Neuronal stem cell (in vitro differentiated cells): ENCODE results near the gene IL6R.

Experiments
- DNase-seq: peaks from one replicate; pipeline ENCODE4 v3.0.0-alpha.2; 2013; ENCODE audit warnings: low spot score
- H2AFZ ChIP-seq: one replicate; pipeline ENCODE4 v1.6.1; 2013; ENCODE audit warnings: mild to moderate bottlenecking, low read length, inconsistent platforms
- H2AK5ac ChIP-seq: 2 replicates; pipeline ENCODE4 v1.6.1; 2013; ENCODE audit warnings: low read depth, mild to moderate bottlenecking, inconsistent platforms, low read length, moderate library complexity, mixed read lengths
- H2BK120ac ChIP-seq: 2 replicates; pipeline ENCODE4 v1.6.1; 2013; ENCODE audit warnings: low read depth, mild to moderate bottlenecking, inconsistent platforms, low read length, moderate library complexity, mixed read lengths
- H2BK12ac ChIP-seq: one replicate; pipeline ENCODE4 v1.6.1; 2013; ENCODE audit warnings: low read length, inconsistent platforms
- H2BK15ac ChIP-seq: 2 replicates; pipeline ENCODE4 v1.6.1; 2013; ENCODE audit warnings: mild to moderate bottlenecking, low read length, inconsistent platforms, mixed read lengths
- H2BK5ac ChIP-seq: one replicate; pipeline ENCODE4 v1.6.1; 2013; ENCODE audit warnings: inconsistent platforms, mild to moderate bottlenecking, low read length, moderate library complexity
- H3K14ac ChIP-seq: one replicate; pipeline ENCODE4 v1.6.1; 2013; ENCODE audit warnings: low read length, inconsistent platforms
- H3K18ac ChIP-seq: 2 replicates; pipeline ENCODE4 v1.6.1; 2013; ENCODE audit warnings: low read length, inconsistent platforms
- H3K23ac ChIP-seq: 2 replicates; pipeline ENCODE4 v1.6.1; 2013; ENCODE audit warnings: low read depth, mild to moderate bottlenecking, mixed read lengths, low read length, inconsistent platforms; ENCODE audit not compliant: poor library complexity
- H3K27ac ChIP-seq: replicated peaks from 3 replicates; pipeline ENCODE4 v1.5.1; 2013; ENCODE audit warnings: low read length, inconsistent platforms
- H3K27me3 ChIP-seq, 3 experiments: 2 replicates each; pipeline ENCODE4 v1.6.1; 2013; ENCODE audit warnings: low read length in 3 of 3, mild to moderate bottlenecking in 2 of 3, inconsistent platforms in 1 of 3, low read depth in 1 of 3, mixed read lengths in 1 of 3, moderate library complexity in 1 of 3; ENCODE audit not compliant: control insufficient read depth in 3 of 3, insufficient read depth in 3 of 3
- H3K36me3 ChIP-seq, 2 donors: replicated peaks in 1 of 2; 2 replicates each; pipeline ENCODE4 v1.6.1; 2013; ENCODE audit warnings: low read length in 2 of 2; ENCODE audit not compliant: control insufficient read depth in 2 of 2, insufficient read depth in 2 of 2
- H3K4ac ChIP-seq: 2 replicates; pipeline ENCODE4 v1.6.1; 2013; ENCODE audit warnings: inconsistent platforms, mild to moderate bottlenecking, low read length, moderate library complexity
- H3K4me1 ChIP-seq, 2 donors: 1 replicate in 1 of 2; 2 replicates in 1 of 2; pipeline ENCODE4 v1.6.1; 2013; ENCODE audit warnings: low read length in 2 of 2, low read depth in 1 of 2; ENCODE audit not compliant: control insufficient read depth in 2 of 2, insufficient read depth in 1 of 2
- H3K4me2 ChIP-seq: one replicate; pipeline ENCODE4 v1.6.1; 2013; ENCODE audit warnings: mild to moderate bottlenecking, low read length, inconsistent platforms; ENCODE audit not compliant: insufficient read depth, poor library complexity, severe bottlenecking
- H3K4me3 ChIP-seq, 2 donors: 2 replicates each; pipeline ENCODE4 v1.5.1; 2013; ENCODE audit warnings: low read length in 2 of 2, mild to moderate bottlenecking in 2 of 2, inconsistent platforms in 1 of 2, moderate library complexity in 1 of 2
- H3K79me1 ChIP-seq: one replicate; pipeline ENCODE4 v1.6.1; 2013; ENCODE audit warnings: low read depth, mild to moderate bottlenecking, inconsistent platforms, low read length, moderate library complexity
- H3K9ac ChIP-seq: one replicate; pipeline ENCODE4 v1.6.1; 2013; ENCODE audit warnings: mild to moderate bottlenecking, low read depth, low read length, inconsistent platforms; ENCODE audit not compliant: poor library complexity
- H3K9me3 ChIP-seq, 2 donors: replicated peaks in 1 of 2; 2 replicates each; pipeline versions ENCODE3 to v1.6.1; 2013; ENCODE audit warnings: low read length in 2 of 2, mild to moderate bottlenecking in 2 of 2, inconsistent platforms in 1 of 2, low read depth in 1 of 2, mixed read lengths in 1 of 2, moderate library complexity in 1 of 2; ENCODE audit not compliant: control insufficient read depth in 2 of 2, insufficient read depth in 1 of 2
- H4K8ac ChIP-seq: one replicate; pipeline ENCODE4 v1.6.1; 2013; ENCODE audit warnings: low read depth, mild to moderate bottlenecking, inconsistent platforms, low read length, moderate library complexity
- H4K91ac ChIP-seq: one replicate; pipeline ENCODE4 v1.6.1; 2013; ENCODE audit warnings: low read length, low read depth, mild to moderate bottlenecking, inconsistent platforms; ENCODE audit not compliant: poor library complexity
- WGBS, 2 donors: extraction: QIAGEN DNeasy Blood & Tissue Kit; methylation state at CpG; one replicate each; pipeline ENCODE4 v1.1.7; 2013; ENCODE audit warnings: missing lambda C conversion rate in 2 of 2, mixed read lengths in 1 of 2; ENCODE audit not compliant: insufficient read length in 2 of 2, insufficient replicate concordance in 1 of 2; ENCODE audit errors: extremely low coverage in 2 of 2; 5-methylcytosine and 5-hydroxymethylcytosine counted together

The IL6R gene

DNA sequence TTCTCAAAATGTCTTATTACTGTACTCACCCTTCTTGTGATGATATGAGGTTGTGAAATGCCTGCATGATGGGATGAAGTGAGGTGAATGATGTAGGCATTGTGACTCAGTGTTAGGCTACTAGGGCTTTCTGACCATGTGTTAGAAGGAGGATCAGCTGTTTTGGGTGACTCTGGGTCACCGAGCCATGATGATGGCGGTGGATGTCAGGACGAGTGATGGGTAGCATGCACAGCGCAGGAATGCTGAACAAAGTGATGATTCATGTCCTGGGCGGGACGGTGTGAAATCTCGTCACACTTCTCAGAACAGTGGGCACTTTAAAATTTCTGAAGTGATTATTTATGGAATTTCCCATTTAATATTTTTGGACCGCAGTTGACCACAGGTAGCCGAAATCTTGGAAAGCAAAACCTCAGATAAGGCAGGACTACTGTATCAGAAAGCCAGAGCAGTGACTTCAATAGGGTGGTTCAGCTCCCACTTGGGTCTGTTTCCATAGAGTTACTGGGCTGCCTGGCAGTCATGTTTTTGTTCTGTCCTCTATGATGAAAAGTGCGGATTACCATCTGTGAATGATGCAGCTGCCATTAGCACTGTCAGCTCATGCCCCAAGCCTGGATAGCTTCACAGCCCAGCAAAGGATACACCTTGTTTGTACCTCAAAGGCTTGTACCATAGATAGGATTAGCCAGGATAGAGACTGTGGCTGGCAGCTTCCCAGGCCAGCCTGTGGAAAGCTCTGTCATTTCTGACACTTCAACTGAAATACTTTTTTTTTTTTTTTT, 26.6 kb downstream of the IL6R start:
- H3K27ac ChIP-seq = no peak overlapping the region
- no peak overlapping the region for H2BK120ac ChIP-seq
- H3K9ac ChIP-seq = no peak overlapping the region
- no peak overlapping the region for H2BK15ac ChIP-seq
- H3K14ac ChIP-seq = no peak overlapping the region
- H3K4me3 ChIP-seq = no peak overlapping the region
- no peak overlapping the region for H4K91ac ChIP-seq
- H2AFZ ChIP-seq = no peak overlapping the region
- no peak overlapping the region for H3K4me2 ChIP-seq
- no peaks in the 10 kb centered on the region for H3K27me3 ChIP-seq
- H4K8ac ChIP-seq = no peak overlapping the region
- H2AK5ac ChIP-seq = no peak overlapping the region
- H3K79me1 ChIP-seq = no peaks in the 10 kb centered on the region
- no peak overlapping the region for H3K18ac ChIP-seq
- peaks cover 5 to 27% of the 10 kb centered on the region in 2 donors for H3K4me1 ChIP-seq
- WGBS, 2 donors = no CpG with 5 or more reads among the region's 10 CpGs
- no peak overlapping the region for H2BK5ac ChIP-seq
- no peak overlapping the region for H3K4ac ChIP-seq
- H3K9me3 ChIP-seq = no peaks in the 10 kb centered on the region
- DNase-seq = no peak
- no peak overlapping the region for H2BK12ac ChIP-seq
- H3K23ac ChIP-seq = no peak overlapping the region
- H3K36me3 ChIP-seq = no peaks in the 10 kb centered on the region

DNA sequence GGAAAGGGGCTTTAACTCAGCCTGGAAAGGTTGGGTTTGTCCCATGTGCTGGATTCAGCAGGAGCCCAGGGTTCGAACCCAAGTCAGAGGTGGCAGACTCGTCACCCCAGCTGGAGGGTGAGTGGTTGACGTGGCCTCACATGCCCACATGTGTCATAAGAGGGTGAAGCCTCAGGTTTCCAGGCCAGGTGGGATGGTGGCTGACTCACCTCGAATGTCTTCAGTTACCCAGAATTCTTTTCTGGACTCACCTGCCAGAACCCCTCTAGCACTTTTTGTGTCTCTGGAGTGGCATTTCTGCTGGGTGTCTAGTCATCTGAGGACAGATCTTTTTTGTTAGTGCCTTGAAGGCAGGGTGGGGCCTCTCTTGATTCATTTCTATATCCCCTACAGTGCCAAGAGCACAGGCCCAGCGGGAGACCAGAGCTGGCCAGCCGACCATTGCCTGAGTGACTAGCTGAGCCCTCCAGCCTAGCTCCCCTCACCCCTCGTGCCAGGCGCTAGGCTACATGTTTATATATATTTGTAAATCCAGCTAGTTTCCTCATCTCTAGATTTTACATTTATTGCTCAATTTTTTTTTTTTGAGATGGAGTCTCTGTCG, 28.1 kb downstream of the IL6R start:
- Histone ChIP-seq H2BK12ac (no peak overlapping the region), H2AK5ac (peak overlapping the region; percentile 72), H3K9ac (no peak overlapping the region), H2BK15ac (peak overlapping the region; percentile 69), H3K14ac (no peak overlapping the region), H3K27me3 (no peaks in the 10 kb centered on the region), H3K4me3 (no peak overlapping the region), H3K27ac (no peak overlapping the region), H3K23ac (peak overlapping the region; percentile 75), H3K18ac (peak overlapping the region; percentile 53), H3K9me3 (no peaks in the 10 kb centered on the region), H2AFZ (peak overlapping the region; percentile 65), H3K4ac (no peak overlapping the region), H4K8ac (no peak overlapping the region), H3K79me1 (no peaks in the 10 kb centered on the region), H3K4me2 (no peak overlapping the region), H3K36me3 (no peaks in the 10 kb centered on the region), H3K4me1 (peaks cover 5 to 27% of the 10 kb centered on the region in 2 donors), H2BK120ac (no peak overlapping the region), H2BK5ac (no peak overlapping the region), H4K91ac (no peak overlapping the region)
- no peak for DNase-seq
- no CpG with 5 or more reads among the region's 9 CpGs for WGBS, 2 donors

DNA sequence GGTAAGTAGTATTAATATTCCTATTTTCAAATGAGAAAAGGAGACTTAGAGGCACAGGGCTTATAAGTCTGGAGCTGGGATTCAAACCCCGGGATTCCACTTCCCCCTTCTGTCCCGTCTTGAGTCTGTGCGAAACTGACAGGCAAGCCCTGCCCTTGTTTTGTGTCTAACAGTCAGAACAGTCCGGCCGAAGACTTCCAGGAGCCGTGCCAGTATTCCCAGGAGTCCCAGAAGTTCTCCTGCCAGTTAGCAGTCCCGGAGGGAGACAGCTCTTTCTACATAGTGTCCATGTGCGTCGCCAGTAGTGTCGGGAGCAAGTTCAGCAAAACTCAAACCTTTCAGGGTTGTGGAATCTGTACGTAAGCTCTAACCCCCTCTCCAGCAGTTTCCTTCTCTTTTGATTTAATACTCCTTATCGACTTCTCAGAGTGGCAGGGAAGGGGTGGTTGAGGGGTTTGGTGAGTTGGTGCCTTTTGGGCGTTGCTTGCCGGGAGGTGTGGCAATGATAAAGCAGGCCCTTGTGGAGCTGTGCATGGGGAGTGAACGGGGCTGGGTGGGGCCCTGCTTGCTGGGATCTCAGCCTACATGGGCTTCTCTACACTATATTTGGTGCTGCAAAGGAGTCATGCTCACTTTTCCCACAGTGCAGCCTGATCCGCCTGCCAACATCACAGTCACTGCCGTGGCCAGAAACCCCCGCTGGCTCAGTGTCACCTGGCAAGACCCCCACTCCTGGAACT, 29.4 kb downstream of the IL6R start:
- H3K27ac ChIP-seq = no peak overlapping the region

More for the DNA sequence above, 29.4 kb downstream of the IL6R start:
- H4K91ac ChIP-seq = no peak overlapping the region
- no peak overlapping the region for H2BK15ac ChIP-seq
- no peak for DNase-seq
- H3K9ac ChIP-seq = no peak overlapping the region
- no peaks in the 10 kb centered on the region for H3K79me1 ChIP-seq
- no CpG with 5 or more reads among the region's 18 CpGs for WGBS, 2 donors
- H2BK5ac ChIP-seq = no peak overlapping the region
- peaks cover 5 to 27% of the 10 kb centered on the region in 2 donors for H3K4me1 ChIP-seq
- H4K8ac ChIP-seq = no peak overlapping the region
- H3K9me3 ChIP-seq = no peaks in the 10 kb centered on the region
- H3K23ac ChIP-seq = no peak overlapping the region
- peak overlapping the region; percentile 71 for H2AFZ ChIP-seq
- peak overlapping the region; percentile 33 for H3K18ac ChIP-seq
- no peaks in the 10 kb centered on the region for H3K36me3 ChIP-seq
- H2BK120ac ChIP-seq = no peak overlapping the region
- no peak overlapping the region for H3K14ac ChIP-seq
- H3K4ac ChIP-seq = no peak overlapping the region
- no peak overlapping the region for H3K4me3 ChIP-seq
- no peak overlapping the region for H2BK12ac ChIP-seq
- H3K4me2 ChIP-seq = no peak overlapping the region
- no peak overlapping the region for H2AK5ac ChIP-seq
- no peaks in the 10 kb centered on the region for H3K27me3 ChIP-seq
